GM23338 (cell line): ENCODE measurements around the gene SIRPA.

Source experiments
- CREB1 ChIP-seq: fragments of 250-450 bp; sonication (Bioruptor Pico); IDR thresholded peaks from 2 replicates; pipeline ENCODE4 v1.5.0; 2020; ENCODE audit warnings: low read depth, mild to moderate bottlenecking, moderate library complexity
- CTCF ChIP-seq, 2 experiments: fragments of 200-600 bp in 1 of 2; sonication (generic) in 1 of 2; conservative IDR thresholded peaks; 2 replicates each; pipeline versions ENCODE4 v1.5.1 to v1.6.1; 2016 to 2017; ENCODE audit warnings: antibody characterized with exemption in 2 of 2, low read depth in 2 of 2, mild to moderate bottlenecking in 2 of 2, moderate library complexity in 1 of 2
- ETS1 ChIP-seq: IDR thresholded peaks from 2 replicates; pipeline ENCODE4 v1.6.1; 2016; ENCODE audit warnings: antibody characterized with exemption
- EZH2 ChIP-seq: fragments of 200-600 bp; sonication (generic); IDR thresholded peaks from one replicate; pipeline ENCODE4 v1.8.0; 2017; ENCODE audit warnings: antibody characterized with exemption, mild to moderate bottlenecking, low read depth; ENCODE audit not compliant: unreplicated experiment
- EZH2phosphoT487 ChIP-seq: fragments of 200-600 bp; sonication (generic); IDR thresholded peaks from one replicate; pipeline ENCODE4 v1.8.1; 2018; ENCODE audit warnings: antibody characterized with exemption; ENCODE audit not compliant: unreplicated experiment
- JUNB ChIP-seq: IDR thresholded peaks from one replicate; pipeline ENCODE4 v1.6.1; 2016; ENCODE audit warnings: antibody characterized with exemption; ENCODE audit not compliant: unreplicated experiment
- NANOG ChIP-seq: IDR thresholded peaks from 2 replicates; pipeline ENCODE4 v1.6.1; 2016; ENCODE audit warnings: antibody characterized with exemption, borderline replicate concordance
- POLR2AphosphoS5 ChIP-seq: IDR thresholded peaks from 2 replicates; pipeline ENCODE4 v1.6.1; 2016; ENCODE audit warnings: antibody characterized with exemption, low read depth
- REST ChIP-seq: IDR thresholded peaks from one replicate; pipeline ENCODE4 v1.6.1; 2018; ENCODE audit warnings: antibody characterized with exemption; ENCODE audit not compliant: unreplicated experiment
- STAT1 ChIP-seq: IDR thresholded peaks from one replicate; pipeline ENCODE4 v1.6.1; 2016; ENCODE audit warnings: antibody characterized with exemption; ENCODE audit not compliant: unreplicated experiment
- ZNF114 ChIP-seq: fragments of 250-450 bp; sonication (Bioruptor Pico); IDR thresholded peaks from 2 replicates; pipeline ENCODE4 v1.5.0; 2020; ENCODE audit warnings: mild to moderate bottlenecking, moderate library complexity
- ZNF331 ChIP-seq: fragments of 250-450 bp; sonication (Bioruptor Pico); IDR thresholded peaks from 2 replicates; pipeline ENCODE4 v1.5.0; 2020; ENCODE audit warnings: low read depth, mild to moderate bottlenecking, moderate library complexity

- no peak for TF ChIP-seq CTCF (conservative IDR thresholded peaks at IDR 0.05; ENCODE audit: low read depth in 2 of 2)
- no peak for TF ChIP-seq JUNB
- TF ChIP-seq POLR2AphosphoS5: no peak
- TF ChIP-seq EZH2phosphoT487: no peak
- TF ChIP-seq EZH2: no peak
- TF ChIP-seq ETS1: no peak
- no peak for TF ChIP-seq CREB1 (CRISPR knock-in tag)
- TF ChIP-seq REST: no peak
- no peak for TF ChIP-seq NANOG
- no peak for TF ChIP-seq ZNF114
- no peak for TF ChIP-seq STAT1
- TF ChIP-seq ZNF331 (CRISPR knock-in tag): no peak
Observed at GRCh38 chr20:1856424-1856823, 38.8 kb upstream of the SIRPA start.
